HG02571 (cell line): Measurements from ENCODE around the gene RNU1-3.
"Not testable (repeated sequence)": the region's sequence is repeated elsewhere in the genome, so short reads cannot be mapped to it uniquely, and the experiment has no call there.

Source experiments
- ATAC-seq: cut with Tn5 transposase; IDR thresholded peaks from one replicate; pipeline ENCODE4 v1.9.1; 2021; ENCODE audit warnings: mild to moderate bottlenecking, moderate library complexity; ENCODE audit not compliant: unreplicated experiment

The RNU1-3 gene

GRCh38 chr1:16639091-16640031 is 27.4 kb downstream of the RNU1-3 start:
- not testable (repeated sequence) for ATAC-seq

GRCh38 chr1:16637941-16638778 is 28.6 kb downstream of the RNU1-3 start:
- ATAC-seq: not testable (repeated sequence)

GRCh38 chr1:16636551-16637195 is 30.1 kb downstream of the RNU1-3 start:
- ATAC-seq: not testable (repeated sequence)

DNA sequence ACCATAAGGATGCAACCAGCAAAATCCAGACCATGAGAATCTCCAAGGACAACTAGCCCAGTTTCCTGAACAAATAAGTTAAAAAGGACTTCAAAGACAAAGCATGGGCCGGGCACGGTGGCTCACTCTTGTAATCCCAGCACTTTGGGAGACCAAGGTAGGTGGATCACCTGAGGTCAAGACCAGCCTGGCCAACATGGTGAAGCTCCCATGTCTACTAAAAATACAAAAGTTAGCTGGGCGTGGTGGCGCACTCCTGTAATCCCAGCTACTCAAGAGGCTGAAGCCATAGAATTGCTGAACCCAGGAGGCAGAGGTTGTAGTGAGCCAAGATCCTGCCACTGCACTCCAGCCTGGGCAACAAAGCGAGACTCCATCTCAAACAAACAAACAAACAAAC is 30.8 kb downstream of the RNU1-3 start:
- ATAC-seq: not testable (repeated sequence)

DNA sequence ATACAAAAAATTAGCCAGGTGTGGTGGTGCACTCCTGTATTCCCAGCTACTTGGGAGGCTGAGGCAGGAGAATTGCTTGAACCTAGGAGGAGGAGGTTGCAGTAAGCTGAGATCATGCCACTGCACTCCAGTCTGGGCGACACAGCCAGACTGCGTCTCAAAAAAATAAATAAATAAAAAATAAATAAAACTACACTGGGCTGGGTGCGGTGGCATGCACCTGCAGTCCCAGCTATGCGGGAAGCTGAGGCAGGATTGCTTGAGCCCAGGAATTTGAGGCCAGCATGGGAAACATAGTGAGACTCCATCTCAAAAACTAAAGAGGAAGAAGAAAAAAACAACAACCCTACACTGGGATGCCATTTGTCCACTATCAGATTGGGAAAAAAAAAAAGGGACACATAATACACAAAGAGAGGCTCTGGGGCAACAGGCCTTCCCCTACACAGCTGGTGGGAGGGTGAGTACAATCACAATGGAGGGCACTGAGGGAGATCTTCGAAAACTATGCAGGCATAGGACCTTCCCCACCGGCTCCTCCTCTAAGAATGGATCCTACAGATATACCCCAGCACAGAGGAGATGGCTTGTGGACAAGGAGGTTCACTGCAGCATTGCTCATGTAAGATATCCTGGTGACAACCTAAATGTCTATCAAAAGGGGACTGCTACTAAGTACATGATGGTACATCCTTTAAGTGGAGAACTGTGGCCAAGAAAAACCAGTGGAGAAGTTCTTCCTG is 33.0 kb downstream of the RNU1-3 start:
- not testable (repeated sequence) for ATAC-seq

DNA sequence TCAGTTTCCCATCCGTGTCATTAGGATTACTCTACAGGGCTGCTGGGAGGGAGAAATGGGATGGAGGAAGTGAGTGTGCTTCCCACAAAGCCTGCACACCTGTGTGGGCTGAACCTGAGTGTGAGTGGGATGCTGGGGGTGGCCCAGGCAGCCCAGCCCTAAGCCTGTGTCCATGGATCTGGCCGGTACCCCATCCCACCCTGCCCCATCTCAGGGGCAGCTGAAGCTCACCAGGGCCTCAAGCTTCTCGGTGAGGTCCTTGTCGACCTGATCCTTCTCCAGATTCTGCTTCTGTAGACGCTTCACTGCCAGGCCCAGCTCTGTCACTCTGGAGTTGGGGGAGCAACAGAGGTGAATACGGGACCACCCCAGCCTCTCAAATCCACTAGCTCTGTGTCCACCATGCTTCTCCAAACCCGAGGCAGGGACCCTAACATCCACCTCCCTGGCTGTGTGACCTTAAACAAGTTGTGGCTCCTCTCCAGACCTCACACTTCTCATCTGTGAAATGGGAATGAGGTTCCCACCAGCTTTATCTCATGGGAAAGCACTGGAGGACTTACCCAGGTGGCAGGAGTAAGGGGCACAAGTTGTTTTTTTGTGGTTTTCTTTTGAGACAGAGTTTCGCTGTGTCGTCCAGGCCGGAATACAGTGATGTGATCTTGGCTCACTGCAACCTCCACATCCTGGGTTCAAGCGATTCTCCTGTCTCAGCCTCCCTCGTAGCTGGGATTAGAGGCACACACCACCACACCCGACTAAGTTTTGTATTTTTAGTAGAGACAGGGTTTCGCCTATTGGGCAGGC is 34.5 kb downstream of the RNU1-3 start:
- not testable (repeated sequence) for ATAC-seq

GRCh38 chr1:16631248-16632043 is 35.3 kb downstream of the RNU1-3 start:
- ATAC-seq: no peak

DNA sequence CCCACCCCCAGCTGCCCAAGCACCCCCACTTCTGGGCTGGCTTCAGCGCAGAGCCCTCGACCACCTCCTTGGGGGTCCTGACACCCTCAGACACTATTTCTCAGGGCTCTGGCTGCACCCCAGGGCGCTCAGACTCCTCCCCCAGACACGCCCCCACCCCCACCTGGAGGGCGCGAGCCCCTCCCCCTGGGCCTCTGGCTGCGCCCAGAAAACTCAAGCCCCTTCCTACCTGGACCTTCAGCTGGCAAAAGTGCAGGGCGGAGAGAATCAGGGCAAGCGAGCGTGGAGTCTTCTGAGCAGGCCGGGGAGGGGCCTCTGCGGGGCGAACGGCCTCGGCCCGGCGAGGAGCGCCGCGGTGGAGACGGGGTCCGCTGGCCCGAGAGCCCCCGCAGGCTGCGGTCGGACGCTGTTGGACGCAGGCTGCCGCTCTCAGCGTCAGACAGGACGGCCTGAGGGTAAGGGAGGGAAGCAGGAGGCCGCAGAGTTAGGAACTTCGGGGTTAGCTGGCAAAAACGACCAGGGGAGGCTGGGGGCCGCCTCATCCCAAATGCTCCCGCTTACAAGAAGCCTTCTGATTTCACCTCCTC is 36.0 kb downstream of the RNU1-3 start:
- no peak for ATAC-seq

- ATAC-seq: not testable (repeated sequence)
Measured at GRCh38 chr1:16629916-16630530, 36.7 kb downstream of the RNU1-3 start.

GRCh38 chr1:16628361-16629111 is 38.2 kb downstream of the RNU1-3 start:
- ATAC-seq: no peak

GRCh38 chr1:16626409-16626983 is 40.3 kb downstream of the RNU1-3 start:
- ATAC-seq: not testable (repeated sequence)

GRCh38 chr1:16625497-16626408 is 41.0 kb downstream of the RNU1-3 start:
- no peak for ATAC-seq

GRCh38 chr1:16623812-16624719 is 42.7 kb downstream of the RNU1-3 start:
- ATAC-seq: not testable (repeated sequence)

GRCh38 chr1:16623337-16623736 is 43.4 kb downstream of the RNU1-3 start:
- ATAC-seq: not testable (repeated sequence)
